ENCODE data around the gene RUNX1.

Gene RUNX1

DNA sequence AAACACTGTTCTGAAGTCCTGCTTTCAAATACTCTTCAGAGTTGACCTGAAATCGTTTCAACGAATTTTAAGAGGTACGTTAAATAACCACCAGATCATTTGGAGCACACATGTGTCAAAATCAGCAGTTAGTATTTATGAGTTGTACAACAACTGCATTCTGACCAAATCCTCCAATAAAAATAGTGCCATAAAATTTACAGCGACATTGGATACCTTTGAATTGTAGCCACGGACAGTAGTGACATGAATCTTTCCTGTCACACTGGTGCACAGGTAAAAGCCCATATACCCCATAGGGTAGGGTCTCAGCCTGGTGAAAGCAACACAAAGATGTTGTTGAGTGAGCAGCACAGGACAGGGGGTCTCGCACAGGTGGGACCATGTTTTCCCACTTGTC lies 258.8 kb downstream of the RUNX1 start:
- H3K36me3 ChIP-seq (ENCODE audit: control insufficient read depth, insufficient read depth, low read length): no peaks in the 10 kb centered on the region
- TF ChIP-seq, protein P1, sequence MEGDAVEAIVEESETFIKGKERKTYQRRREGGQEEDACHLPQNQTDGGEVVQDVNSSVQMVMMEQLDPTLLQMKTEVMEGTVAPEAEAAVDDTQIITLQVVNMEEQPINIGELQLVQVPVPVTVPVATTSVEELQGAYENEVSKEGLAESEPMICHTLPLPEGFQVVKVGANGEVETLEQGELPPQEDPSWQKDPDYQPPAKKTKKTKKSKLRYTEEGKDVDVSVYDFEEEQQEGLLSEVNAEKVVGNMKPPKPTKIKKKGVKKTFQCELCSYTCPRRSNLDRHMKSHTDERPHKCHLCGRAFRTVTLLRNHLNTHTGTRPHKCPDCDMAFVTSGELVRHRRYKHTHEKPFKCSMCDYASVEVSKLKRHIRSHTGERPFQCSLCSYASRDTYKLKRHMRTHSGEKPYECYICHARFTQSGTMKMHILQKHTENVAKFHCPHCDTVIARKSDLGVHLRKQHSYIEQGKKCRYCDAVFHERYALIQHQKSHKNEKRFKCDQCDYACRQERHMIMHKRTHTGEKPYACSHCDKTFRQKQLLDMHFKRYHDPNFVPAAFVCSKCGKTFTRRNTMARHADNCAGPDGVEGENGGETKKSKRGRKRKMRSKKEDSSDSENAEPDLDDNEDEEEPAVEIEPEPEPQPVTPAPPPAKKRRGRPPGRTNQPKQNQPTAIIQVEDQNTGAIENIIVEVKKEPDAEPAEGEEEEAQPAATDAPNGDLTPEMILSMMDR (IDR thresholded peaks at IDR 0.05; ENCODE audit: insufficient read depth, low read length, poor library complexity, severe bottlenecking): no peak
- H3K4me3 ChIP-seq (replicated peaks; ENCODE audit: low read depth, low read length): no peak overlapping the region
- DNase-seq (ENCODE audit: extremely low read depth, insufficient read length): no peak
- H3K27me3 ChIP-seq (replicated peaks; ENCODE audit: control insufficient read depth, insufficient read depth, low read length): no peaks in the 10 kb centered on the region

DNA sequence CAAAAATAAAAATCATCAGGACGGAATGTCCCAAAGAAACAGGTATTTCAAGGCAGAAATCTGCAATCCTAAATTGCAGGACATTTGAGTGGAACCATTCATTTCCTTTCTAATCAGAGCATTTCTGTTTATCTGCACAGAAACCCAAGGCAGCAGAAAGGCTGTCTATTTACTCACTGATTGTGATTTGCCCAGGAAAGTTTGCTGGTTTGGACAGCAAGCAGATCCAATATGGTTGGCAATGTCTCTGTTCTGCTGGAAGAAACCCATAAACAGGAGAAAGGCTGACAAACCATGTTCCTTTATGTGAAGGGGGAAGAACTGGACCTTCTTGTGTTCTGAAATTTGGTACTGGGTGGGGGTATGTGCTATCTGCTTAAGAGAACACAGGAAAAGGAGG lies 260.2 kb downstream of the RUNX1 start:
- no peak for DNase-seq (ENCODE audit: extremely low read depth, insufficient read length)
- TF ChIP-seq, protein P1 (IDR thresholded peaks at IDR 0.05; ENCODE audit: insufficient read depth, low read length, poor library complexity, severe bottlenecking): no peak
- no peaks in the 10 kb centered on the region for H3K36me3 ChIP-seq (ENCODE audit: control insufficient read depth, insufficient read depth, low read length)
- H3K4me3 ChIP-seq (replicated peaks; ENCODE audit: low read depth, low read length): no peak overlapping the region
- no peaks in the 10 kb centered on the region for H3K27me3 ChIP-seq (replicated peaks; ENCODE audit: control insufficient read depth, insufficient read depth, low read length)

DNA sequence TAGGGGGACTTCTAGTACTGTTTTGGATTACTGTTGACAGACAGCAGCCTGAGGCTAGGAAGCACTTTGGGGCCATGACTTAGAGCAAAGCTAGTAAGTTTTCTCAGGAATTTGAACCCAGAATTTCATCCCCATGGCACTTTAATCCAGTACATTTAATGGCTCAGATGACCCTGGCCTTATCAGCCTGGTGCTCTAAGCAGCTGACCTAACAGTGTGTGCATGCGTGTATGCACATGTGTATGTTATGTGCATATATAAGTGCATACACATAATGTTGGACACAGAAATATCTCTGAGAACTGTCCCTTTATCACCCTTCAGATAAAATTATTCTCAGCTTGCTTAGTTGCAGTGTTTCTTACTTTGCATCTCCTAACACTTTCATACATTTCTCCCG lies 265.3 kb downstream of the RUNX1 start:
- Histone ChIP-seq H3K27me3 (replicated peaks; ENCODE audit: control insufficient read depth, insufficient read depth, low read length) (no peaks in the 10 kb centered on the region), H3K36me3 (ENCODE audit: control insufficient read depth, insufficient read depth, low read length) (no peaks in the 10 kb centered on the region), H3K4me3 (replicated peaks; ENCODE audit: low read depth, low read length) (no peak overlapping the region)
- DNase-seq (ENCODE audit: extremely low read depth, insufficient read length): no peak
- TF ChIP-seq, protein P1 (IDR thresholded peaks at IDR 0.05; ENCODE audit: insufficient read depth, low read length, poor library complexity, severe bottlenecking): no peak

DNA sequence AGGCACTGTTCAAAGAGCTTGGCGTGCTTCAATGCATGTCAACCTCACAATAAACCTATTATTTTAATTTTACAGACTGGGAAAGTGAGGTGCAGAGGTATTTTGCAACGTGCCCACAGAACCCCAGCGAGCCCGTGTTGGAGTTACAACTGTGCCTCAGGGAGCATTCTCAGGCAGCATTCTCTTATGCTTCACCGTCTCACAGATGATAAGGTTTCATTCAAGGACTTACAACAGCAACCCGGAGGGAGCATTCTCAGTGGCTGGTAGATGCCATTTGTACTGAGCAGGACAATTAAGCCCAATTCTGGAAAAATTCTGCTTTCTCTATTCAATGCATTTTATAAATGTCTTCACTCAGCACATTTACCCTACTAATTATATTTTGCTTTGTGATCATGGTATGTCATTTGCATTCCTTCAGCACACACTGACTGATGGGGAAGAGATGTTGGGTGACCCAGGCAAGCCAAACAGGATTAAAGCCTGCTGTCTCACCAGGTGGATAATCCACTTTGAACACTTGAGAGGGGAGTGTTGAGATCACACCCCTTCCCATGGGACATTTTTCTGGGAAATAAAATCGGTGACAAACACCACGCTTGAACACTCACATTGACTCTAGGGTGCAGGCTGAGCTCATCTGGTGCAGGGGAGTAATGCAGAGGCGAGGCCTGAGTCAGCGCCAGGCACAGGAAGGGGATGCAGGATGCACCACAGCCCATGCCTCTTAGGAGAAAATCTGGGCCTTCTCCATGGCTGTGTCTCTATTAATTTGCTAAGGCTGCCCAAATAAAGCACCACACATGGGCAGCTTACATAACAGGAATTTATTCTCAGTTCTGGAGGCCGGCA lies 266.4 kb downstream of the RUNX1 start:
- no peak for DNase-seq (ENCODE audit: extremely low read depth, insufficient read length)
- Histone ChIP-seq H3K4me3 (replicated peaks; ENCODE audit: low read depth, low read length) (no peak overlapping the region), H3K36me3 (ENCODE audit: control insufficient read depth, insufficient read depth, low read length) (no peaks in the 10 kb centered on the region), H3K27me3 (replicated peaks; ENCODE audit: control insufficient read depth, insufficient read depth, low read length) (no peaks in the 10 kb centered on the region)
- TF ChIP-seq, protein P1 (IDR thresholded peaks at IDR 0.05; ENCODE audit: insufficient read depth, low read length, poor library complexity, severe bottlenecking): no peak

DNA sequence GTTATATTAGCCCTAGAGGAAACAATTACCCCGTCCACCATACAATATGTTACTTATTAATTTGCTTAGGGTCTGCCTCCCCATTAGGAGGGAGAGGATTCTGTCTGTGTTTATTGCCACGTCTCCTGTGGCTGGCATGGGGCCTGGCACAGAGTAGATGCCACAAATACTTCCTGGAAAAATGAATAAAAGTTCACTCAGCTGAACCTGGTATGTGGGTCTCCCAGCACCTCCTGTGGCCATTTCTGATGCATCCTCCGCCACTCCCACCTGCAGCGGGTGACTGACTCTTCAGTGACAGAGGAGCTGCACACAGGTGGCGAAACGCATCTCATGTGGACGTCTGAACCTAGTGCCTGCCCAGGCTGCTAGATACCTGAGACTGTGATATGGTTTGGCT lies 267.6 kb downstream of the RUNX1 start:
- DNase-seq (ENCODE audit: extremely low read depth, insufficient read length): no peak
- H3K27me3 ChIP-seq (replicated peaks; ENCODE audit: control insufficient read depth, insufficient read depth, low read length): no peaks in the 10 kb centered on the region
- TF ChIP-seq, protein P1 (IDR thresholded peaks at IDR 0.05; ENCODE audit: insufficient read depth, low read length, poor library complexity, severe bottlenecking): no peak
- H3K4me3 ChIP-seq (replicated peaks; ENCODE audit: low read depth, low read length): no peak overlapping the region
- H3K36me3 ChIP-seq (ENCODE audit: control insufficient read depth, insufficient read depth, low read length): no peaks in the 10 kb centered on the region
